Neural cell (in vitro differentiated cells): Measurements from ENCODE around the gene SPON1. TPM values are rescaled to one million over a fixed set of nuclear protein-coding genes. Genes with fewer than 3 reads are reported as not detected.

ENCODE experiments used
- H2AFZ ChIP-seq: fragments of 200-600, 300-800 bp; sonication (generic), shearing (Covaris generic); 2 replicates; pipeline ENCODE4 v1.6.0; 2014; ENCODE audit warnings: low read depth, mild to moderate bottlenecking, antibody characterized with exemption, low read length, moderate library complexity
- H3F3A ChIP-seq: fragments of 200-600 bp; shearing (Covaris generic); 2 replicates; pipeline ENCODE4 v1.6.1; 2016; ENCODE audit warnings: mild to moderate bottlenecking, moderate library complexity, mixed read lengths, antibody characterized with exemption, low read length; ENCODE audit not compliant: insufficient read depth, poor library complexity, severe bottlenecking
- H3K27ac ChIP-seq: fragments of 200-600, 300-800 bp; sonication (generic), shearing (Covaris generic); 2 replicates; pipeline ENCODE4 v1.5.1; 2014; ENCODE audit warnings: mild to moderate bottlenecking, low read length, moderate library complexity
- H3K27me3 ChIP-seq: fragments of 300-800, 200-600 bp; sonication (generic), shearing (Covaris generic); 2 replicates; pipeline ENCODE4 v1.6.0; 2014; ENCODE audit warnings: mild to moderate bottlenecking, low read depth, low read length, moderate library complexity; ENCODE audit not compliant: insufficient read depth
- H3K36me3 ChIP-seq: fragments of 300-800, 200-600 bp; sonication (generic), shearing (Covaris generic); 2 replicates; pipeline ENCODE4 v1.5.1; 2014; ENCODE audit warnings: mild to moderate bottlenecking, antibody characterized with exemption, low read length, moderate library complexity; ENCODE audit not compliant: insufficient read depth
- H3K4me2 ChIP-seq: fragments of 300-800, 200-600 bp; sonication (generic), shearing (Covaris generic); 2 replicates; pipeline ENCODE4 v1.6.0; 2014; ENCODE audit warnings: mild to moderate bottlenecking, low read length
- H3K4me3 ChIP-seq: fragments of 300-800, 200-600 bp; sonication (generic), shearing (Covaris generic); 2 replicates; pipeline ENCODE4 v1.5.1; 2014; ENCODE audit warnings: mild to moderate bottlenecking, low read length, moderate library complexity
- H3K79me2 ChIP-seq: fragments of 200-600 bp; shearing (Covaris generic); replicated peaks from 2 replicates; pipeline ENCODE4 v1.6.0; 2014; ENCODE audit warnings: mild to moderate bottlenecking, low read length, moderate library complexity; ENCODE audit not compliant: insufficient read depth
- H3K9ac ChIP-seq: fragments of 300-800, 200-600 bp; sonication (generic), shearing (Covaris generic); 2 replicates; pipeline ENCODE4 v1.6.1; 2016; ENCODE audit warnings: mild to moderate bottlenecking, low read length, mixed read lengths
- H3K9me2 ChIP-seq: fragments of 200-600 bp; shearing (Covaris generic); 2 replicates; pipeline ENCODE4 v1.6.1; 2016; ENCODE audit warnings: mild to moderate bottlenecking, low read length, mixed read lengths; ENCODE audit not compliant: insufficient read depth
- H3K9me3 ChIP-seq: fragments of 200-600, 300-800 bp; sonication (generic), shearing (Covaris generic); 2 replicates; pipeline ENCODE4 v1.6.1; 2016; ENCODE audit warnings: mild to moderate bottlenecking, mixed run types, low read length, moderate library complexity, mixed read lengths
- H4K20me1 ChIP-seq: fragments of 200-600 bp; shearing (Covaris generic); 2 replicates; pipeline ENCODE4 v1.6.1; 2016; ENCODE audit warnings: mild to moderate bottlenecking, mixed run types; ENCODE audit not compliant: insufficient read depth
- EP300 ChIP-seq: fragments of 450-650 bp; conservative IDR thresholded peaks from 2 replicates; pipeline ENCODE4 v1.6.1; 2014; ENCODE audit warnings: antibody characterized with exemption, mild to moderate bottlenecking, moderate library complexity; ENCODE audit not compliant: poor library complexity, severe bottlenecking
- EZH2 ChIP-seq: fragments of 200-600, 300-800 bp; shearing (Covaris generic), sonication (generic); IDR thresholded peaks from 2 replicates; pipeline ENCODE4 v1.6.1; 2014; ENCODE audit warnings: antibody characterized with exemption, low read length, borderline replicate concordance, mild to moderate bottlenecking; ENCODE audit not compliant: insufficient read depth, poor library complexity, severe bottlenecking
- MXI1 ChIP-seq: fragments of 450-650 bp; conservative IDR thresholded peaks from 2 replicates; pipeline ENCODE4 v1.6.1; 2014; ENCODE audit warnings: antibody characterized with exemption, mild to moderate bottlenecking; ENCODE audit not compliant: poor library complexity, severe bottlenecking
- POLR2AphosphoS5 ChIP-seq: IDR thresholded peaks from 2 replicates; pipeline ENCODE4 v1.6.1; 2012
- RAD21 ChIP-seq: fragments of 450-650 bp; conservative IDR thresholded peaks from 2 replicates; pipeline ENCODE4 v1.6.1; 2014; ENCODE audit warnings: antibody characterized with exemption, mild to moderate bottlenecking, moderate library complexity
- REST ChIP-seq: IDR thresholded peaks from 2 replicates; pipeline ENCODE4 v1.6.1; 2012; ENCODE audit warnings: borderline replicate concordance
- SMC3 ChIP-seq: fragments of 450-650 bp; conservative IDR thresholded peaks from 2 replicates; pipeline ENCODE4 v1.6.1; 2014; ENCODE audit warnings: antibody characterized with exemption, mild to moderate bottlenecking, moderate library complexity; ENCODE audit not compliant: poor library complexity
- TAF1 ChIP-seq: IDR thresholded peaks from 2 replicates; pipeline ENCODE4 v1.6.1; 2012; ENCODE audit warnings: low read depth
- polyA plus RNA-seq: library from polyadenylated mRNA; depleted of rRNA; stranded (reverse); fragments of >200 nt; gene quantifications from 2 replicates; pipeline ENCODE4 v1.2.3, GENCODE V29; 2014
- TF ChIP-seq, protein P1 (sequence below): fragments of 450-650 bp; IDR thresholded peaks from 2 replicates; pipeline ENCODE4 v1.5.1; 2014; ENCODE audit warnings: antibody characterized with exemption, mild to moderate bottlenecking, moderate library complexity; ENCODE audit not compliant: poor library complexity, severe bottlenecking

The SPON1 gene
- polyA plus RNA-seq, 1 donor from 2014 or later, result 0.66 TPM

- H3K27me3 ChIP-seq, result no peaks in the 10 kb centered on the region
- H3K79me2 ChIP-seq, result no peaks in the 10 kb centered on the region
- H3F3A ChIP-seq, result no peaks in the 10 kb centered on the region
- no peaks in the 10 kb centered on the region for H4K20me1 ChIP-seq
- H3K36me3 ChIP-seq, result no peaks in the 10 kb centered on the region
- H3K9ac ChIP-seq, result no peak overlapping the region
- no peak overlapping the region for H3K4me3 ChIP-seq
- H3K9me2 ChIP-seq, result no peaks in the 10 kb centered on the region
- no peak overlapping the region for H2AFZ ChIP-seq
- H3K4me2 ChIP-seq, result no peak overlapping the region
- no peaks in the 10 kb centered on the region for H3K9me3 ChIP-seq
- TF ChIP-seq EP300 (no peak), REST (no peak), POLR2AphosphoS5 (no peak), RAD21 (no peak), MXI1 (no peak), SMC3 (no peak), EZH2 (no peak)
- TF ChIP-seq, protein P1, sequence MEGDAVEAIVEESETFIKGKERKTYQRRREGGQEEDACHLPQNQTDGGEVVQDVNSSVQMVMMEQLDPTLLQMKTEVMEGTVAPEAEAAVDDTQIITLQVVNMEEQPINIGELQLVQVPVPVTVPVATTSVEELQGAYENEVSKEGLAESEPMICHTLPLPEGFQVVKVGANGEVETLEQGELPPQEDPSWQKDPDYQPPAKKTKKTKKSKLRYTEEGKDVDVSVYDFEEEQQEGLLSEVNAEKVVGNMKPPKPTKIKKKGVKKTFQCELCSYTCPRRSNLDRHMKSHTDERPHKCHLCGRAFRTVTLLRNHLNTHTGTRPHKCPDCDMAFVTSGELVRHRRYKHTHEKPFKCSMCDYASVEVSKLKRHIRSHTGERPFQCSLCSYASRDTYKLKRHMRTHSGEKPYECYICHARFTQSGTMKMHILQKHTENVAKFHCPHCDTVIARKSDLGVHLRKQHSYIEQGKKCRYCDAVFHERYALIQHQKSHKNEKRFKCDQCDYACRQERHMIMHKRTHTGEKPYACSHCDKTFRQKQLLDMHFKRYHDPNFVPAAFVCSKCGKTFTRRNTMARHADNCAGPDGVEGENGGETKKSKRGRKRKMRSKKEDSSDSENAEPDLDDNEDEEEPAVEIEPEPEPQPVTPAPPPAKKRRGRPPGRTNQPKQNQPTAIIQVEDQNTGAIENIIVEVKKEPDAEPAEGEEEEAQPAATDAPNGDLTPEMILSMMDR, result no peak
- no peak overlapping the region for H3K27ac ChIP-seq
These were observed 295.9 kb downstream of the SPON1 start for GRCh38 chr11:14258221-14258935.

DNA sequence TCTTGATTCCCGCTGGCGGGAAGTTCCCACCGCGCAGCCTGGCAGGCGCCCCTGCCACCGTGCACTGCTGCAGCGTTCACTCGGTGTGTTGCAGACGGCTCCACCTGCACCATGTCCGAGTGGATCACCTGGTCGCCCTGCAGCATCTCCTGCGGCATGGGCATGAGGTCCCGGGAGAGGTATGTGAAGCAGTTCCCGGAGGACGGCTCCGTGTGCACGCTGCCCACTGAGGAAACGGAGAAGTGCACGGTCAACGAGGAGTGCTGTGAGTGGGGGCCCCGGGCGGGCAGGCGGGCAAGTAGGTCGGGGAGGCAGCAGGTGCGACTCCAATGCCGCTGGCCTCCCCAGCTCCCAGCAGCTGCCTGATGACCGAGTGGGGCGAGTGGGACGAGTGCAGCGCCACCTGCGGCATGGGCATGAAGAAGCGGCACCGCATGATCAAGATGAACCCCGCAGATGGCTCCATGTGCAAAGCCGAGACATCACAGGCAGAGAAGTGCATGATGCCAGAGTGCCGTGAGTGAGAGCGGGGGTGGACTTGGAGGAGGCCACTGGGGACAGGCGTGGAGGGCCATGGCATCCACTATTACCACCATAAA lies 296.8 kb downstream of the SPON1 start:
- Histone ChIP-seq H3K27me3 (no peaks in the 10 kb centered on the region), H2AFZ (no peak overlapping the region), H3K9me3 (no peaks in the 10 kb centered on the region), H3F3A (no peaks in the 10 kb centered on the region), H3K36me3 (no peaks in the 10 kb centered on the region), H3K4me3 (no peak overlapping the region), H3K4me2 (no peak overlapping the region), H4K20me1 (no peaks in the 10 kb centered on the region), H3K9ac (no peak overlapping the region), H3K79me2 (no peaks in the 10 kb centered on the region), H3K9me2 (no peaks in the 10 kb centered on the region), H3K27ac (no peak overlapping the region)
- TF ChIP-seq EP300 (no peak), EZH2 (no peak), MXI1 (no peak), SMC3 (no peak), TAF1 (no peak), RAD21 (no peak), REST (no peak), POLR2AphosphoS5 (no peak)
- TF ChIP-seq, protein P1, result no peak
